ENCODE data around the gene XPR1.

DNA sequence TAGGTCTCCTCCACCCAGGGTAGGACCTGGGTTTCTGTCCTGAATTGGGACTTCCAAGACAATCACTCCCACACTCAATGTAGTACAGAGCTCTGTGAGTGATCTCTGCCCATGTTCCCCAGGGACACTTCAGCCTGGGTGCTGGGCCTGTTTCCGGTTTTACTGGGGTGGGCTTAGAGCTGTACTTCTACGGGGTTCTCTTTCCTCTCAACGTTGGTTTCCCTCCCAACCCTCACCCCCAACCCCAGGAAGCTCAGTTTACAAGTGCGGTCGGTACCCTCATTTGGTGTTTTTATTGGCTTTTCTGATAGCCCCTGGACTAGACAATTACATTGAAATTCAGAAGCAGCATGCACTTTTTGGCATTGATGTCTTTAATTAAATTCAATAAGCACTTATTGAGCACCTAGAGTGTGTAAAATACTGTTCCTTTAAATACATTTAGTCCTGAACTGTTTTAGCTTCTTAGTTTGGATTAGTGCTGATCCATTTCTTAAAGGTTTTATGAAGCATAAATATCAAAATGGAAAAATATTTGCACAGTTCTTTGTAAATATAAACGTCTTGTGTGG is 542 bp upstream of the XPR1 start:
- TF ChIP-seq, protein P1, sequence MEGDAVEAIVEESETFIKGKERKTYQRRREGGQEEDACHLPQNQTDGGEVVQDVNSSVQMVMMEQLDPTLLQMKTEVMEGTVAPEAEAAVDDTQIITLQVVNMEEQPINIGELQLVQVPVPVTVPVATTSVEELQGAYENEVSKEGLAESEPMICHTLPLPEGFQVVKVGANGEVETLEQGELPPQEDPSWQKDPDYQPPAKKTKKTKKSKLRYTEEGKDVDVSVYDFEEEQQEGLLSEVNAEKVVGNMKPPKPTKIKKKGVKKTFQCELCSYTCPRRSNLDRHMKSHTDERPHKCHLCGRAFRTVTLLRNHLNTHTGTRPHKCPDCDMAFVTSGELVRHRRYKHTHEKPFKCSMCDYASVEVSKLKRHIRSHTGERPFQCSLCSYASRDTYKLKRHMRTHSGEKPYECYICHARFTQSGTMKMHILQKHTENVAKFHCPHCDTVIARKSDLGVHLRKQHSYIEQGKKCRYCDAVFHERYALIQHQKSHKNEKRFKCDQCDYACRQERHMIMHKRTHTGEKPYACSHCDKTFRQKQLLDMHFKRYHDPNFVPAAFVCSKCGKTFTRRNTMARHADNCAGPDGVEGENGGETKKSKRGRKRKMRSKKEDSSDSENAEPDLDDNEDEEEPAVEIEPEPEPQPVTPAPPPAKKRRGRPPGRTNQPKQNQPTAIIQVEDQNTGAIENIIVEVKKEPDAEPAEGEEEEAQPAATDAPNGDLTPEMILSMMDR (IDR thresholded peaks at IDR 0.05): no peak
- TF ChIP-seq POLR2AphosphoS5 (IDR thresholded peaks at IDR 0.05): no peak

Data from transverse colon (tissue), 4 donors.